HCT116 (cell line): ENCODE data around the gene SLC22A2. TPM values are rescaled to one million over a fixed set of nuclear protein-coding genes. Genes with fewer than 3 reads are reported as not detected.

Experiments
- ATAC-seq: fragments of 200-7000 bp; cut with Tn5 transposase; 2 replicates; pipeline ENCODE4 v1.9.1; 2020; ENCODE audit warnings: mild to moderate bottlenecking, moderate library complexity
- BruUV-seq: library from RNA; stranded (reverse); fragments of 400-500 nt; replicated peaks from 2 replicates; lab custom pipeline; 2021; lab: Mats Ljungman, UMichigan
- CTCF ChIA-PET: fragments of 300-600 bp; sonication (Branson Sonifier 250); formaldehyde crosslinking; loops from one replicate; lab custom pipeline; 2021; ENCODE audit warnings: antibody characterized with exemption; lab: Charles Lee
- POLR2A ChIA-PET: fragments of 300-600, 350-600 bp; sonication (Branson Sonifier 250); formaldehyde crosslinking; loops from one replicate; lab custom pipeline; 2021; ENCODE audit warnings: antibody characterized with exemption; lab: Charles Lee
- RAD21 ChIA-PET, 2 experiments: fragments of 300-600 bp; sonication (Branson Sonifier 250); formaldehyde crosslinking; loops; one replicate each; lab custom pipeline; 2023; ENCODE audit warnings: low total read pairs in 2 of 2; ENCODE audit not compliant: uncharacterized antibody in 2 of 2, unreplicated experiment in 2 of 2, low non-redundant PET in 1 of 2; lab: Charles Lee
- DNase-seq: peaks from one replicate; pipeline ENCODE4 v3.0.0-alpha.2; 2010; ENCODE audit warnings: low read depth, low spot score
- H2AFZ ChIP-seq: fragments of 200-600 bp; shearing (Covaris generic), sonication (generic); 2 replicates; pipeline ENCODE4 v1.6.1; 2017; ENCODE audit warnings: low read depth, mixed run types, mixed read lengths, antibody characterized with exemption, low read length; ENCODE audit not compliant: poor library complexity, severe bottlenecking
- H3K27ac ChIP-seq: 2 replicates; pipeline ENCODE4 v1.5.1; 2012; ENCODE audit warnings: low read depth, low read length
- H3K27me3 ChIP-seq: fragments of 200-600 bp; sonication (generic); 2 replicates; pipeline ENCODE4 v1.6.1; 2016; ENCODE audit warnings: mixed run types, low read length, mixed read lengths; ENCODE audit not compliant: insufficient read depth
- H3K36me3 ChIP-seq, 2 experiments: fragments of 200-500 bp in 1 of 2; fragments of 200-600 bp in 1 of 2; sonication (Bioruptor generic) in 1 of 2; sonication (generic) in 1 of 2; 2 replicates each; pipeline versions ENCODE4 v1.5.1 to v1.6.1; 2014 to 2016; ENCODE audit warnings: low read length in 2 of 2, inconsistent platforms in 1 of 2, mixed read lengths in 1 of 2, mixed run types in 1 of 2; ENCODE audit not compliant: insufficient read depth in 2 of 2, control insufficient read depth in 1 of 2
- H3K4me1 ChIP-seq, 2 experiments: fragments of 200-600 bp in 1 of 2; sonication (generic) in 1 of 2; 2 replicates each; pipeline versions ENCODE4 v1.5.1 to v1.6.1; 2012 to 2017; ENCODE audit warnings: low read length in 2 of 2, inconsistent platforms in 1 of 2, mild to moderate bottlenecking in 1 of 2, mixed read lengths in 1 of 2, mixed run types in 1 of 2, moderate library complexity in 1 of 2; ENCODE audit not compliant: insufficient read depth in 2 of 2, control insufficient read depth in 1 of 2
- H3K4me2 ChIP-seq: fragments of 200-600 bp; sonication (generic); 2 replicates; pipeline ENCODE4 v1.6.1; 2017; ENCODE audit warnings: mixed run types, low read length, mixed read lengths
- H3K4me3 ChIP-seq, 2 experiments: fragments of 200-600 bp in 1 of 2; sonication (generic) in 1 of 2; replicated peaks in 1 of 2; 2 replicates each; pipeline ENCODE4 v1.5.1; 2011 to 2016; ENCODE audit warnings: low read length in 2 of 2, control low read depth in 1 of 2, low read depth in 1 of 2, mild to moderate bottlenecking in 1 of 2, mixed read lengths in 1 of 2, mixed run types in 1 of 2
- H3K79me2 ChIP-seq: fragments of 200-600 bp; sonication (generic); 2 replicates; pipeline ENCODE4 v1.6.1; 2017; ENCODE audit warnings: mild to moderate bottlenecking, mixed run types, low read length, moderate library complexity, mixed read lengths; ENCODE audit not compliant: insufficient read depth
- H3K9ac ChIP-seq: fragments of 200-600 bp; sonication (generic); 2 replicates; pipeline ENCODE4 v1.6.1; 2016; ENCODE audit warnings: low read length, mixed read lengths
- H3K9me2 ChIP-seq: fragments of 200-600 bp; sonication (generic), shearing (Covaris generic); 2 replicates; pipeline ENCODE4 v1.6.1; 2017; ENCODE audit warnings: mixed run types, mild to moderate bottlenecking, moderate library complexity; ENCODE audit not compliant: insufficient read depth
- H3K9me3 ChIP-seq, 2 experiments: fragments of 200-500 bp in 1 of 2; fragments of 200-600 bp in 1 of 2; sonication (Bioruptor generic) in 1 of 2; sonication (generic) in 1 of 2; 2 replicates each; pipeline ENCODE4 v1.6.1; 2014 to 2017; ENCODE audit warnings: low read length in 2 of 2, mixed read lengths in 2 of 2, inconsistent platforms in 1 of 2, low read depth in 1 of 2, mild to moderate bottlenecking in 1 of 2, mixed run types in 1 of 2, moderate library complexity in 1 of 2; ENCODE audit not compliant: control insufficient read depth in 1 of 2, insufficient read depth in 1 of 2
- H4K20me1 ChIP-seq: fragments of 200-600 bp; sonication (generic), shearing (Covaris generic); 2 replicates; pipeline ENCODE4 v1.6.1; 2017; ENCODE audit warnings: mixed run types, mild to moderate bottlenecking, moderate library complexity; ENCODE audit not compliant: insufficient read depth
- CBX3 ChIP-seq: IDR thresholded peaks from 2 replicates; pipeline ENCODE4 v1.6.1; 2012; ENCODE audit warnings: low read depth
- EGR1 ChIP-seq: IDR thresholded peaks from 2 replicates; pipeline ENCODE4 v1.6.1; 2012; ENCODE audit warnings: low read depth
- ELF1 ChIP-seq: IDR thresholded peaks from 2 replicates; pipeline ENCODE4 v1.6.1; 2012; ENCODE audit warnings: low read depth, borderline replicate concordance
- EZH2 ChIP-seq: fragments of 200-600 bp; sonication (generic); IDR thresholded peaks from 2 replicates; pipeline ENCODE4 v1.6.1; 2017; ENCODE audit warnings: antibody characterized with exemption, mixed run types
- POLR2A ChIP-seq: IDR thresholded peaks from 2 replicates; pipeline ENCODE4 v1.7.0; 2011; ENCODE audit warnings: borderline replicate concordance; ENCODE audit not compliant: insufficient read depth, insufficient read length; ENCODE audit errors: extremely low read depth
- RAD21 ChIP-seq: IDR thresholded peaks from 2 replicates; pipeline ENCODE4 v1.6.1; 2012; ENCODE audit warnings: low read depth, mild to moderate bottlenecking
- YY1 ChIP-seq: IDR thresholded peaks from 2 replicates; pipeline ENCODE4 v1.6.1; 2011; ENCODE audit warnings: low read length, low read depth, moderate library complexity, mild to moderate bottlenecking; ENCODE audit not compliant: insufficient replicate concordance; ENCODE audit errors: extremely low read depth
- ZFX ChIP-seq: fragments of 450-650 bp; IDR thresholded peaks from 2 replicates; pipeline ENCODE4 v1.6.1; 2017
- ZNF274 ChIP-seq: fragments of 200-500 bp; sonication (Bioruptor generic); IDR thresholded peaks from 2 replicates; pipeline ENCODE4 v1.6.1; 2014; ENCODE audit warnings: mild to moderate bottlenecking, low read depth, low read length, inconsistent platforms
- intact Hi-C: fragments of 100-400 bp; cut with micrococcal nuclease; formaldehyde crosslinking; loops from 2 replicates; pipeline ENCODE4 v1.10.0; 2022
- total RNA-seq: library from RNA; stranded (reverse); gene quantifications from one replicate; pipeline ENCODE4 v1.2.1, GENCODE V29; 2021; ENCODE audit not compliant: unreplicated experiment
- TF ChIP-seq, protein P1 (sequence below): IDR thresholded peaks from 2 replicates; pipeline ENCODE4 v1.6.1; 2012
- TF ChIP-seq, protein P2 (sequence below), 3 experiments: fragments of 200-600 bp in 1 of 3; sonication (generic) in 1 of 3; IDR thresholded peaks in 2 of 3; conservative IDR thresholded peaks in 1 of 3; 2 replicates each; pipeline ENCODE4 v1.5.1; 2012 to 2017; ENCODE audit warnings: low read depth in 2 of 3, low read length in 2 of 3, antibody characterized with exemption in 1 of 3, borderline replicate concordance in 1 of 3, control low read depth in 1 of 3, mild to moderate bottlenecking in 1 of 3, mixed read lengths in 1 of 3, mixed run types in 1 of 3, moderate library complexity in 1 of 3; ENCODE audit not compliant: insufficient read depth in 1 of 3

SLC22A2 gene
- total RNA-seq, 1 experiment from 2014 or later, result not detected

DNA sequence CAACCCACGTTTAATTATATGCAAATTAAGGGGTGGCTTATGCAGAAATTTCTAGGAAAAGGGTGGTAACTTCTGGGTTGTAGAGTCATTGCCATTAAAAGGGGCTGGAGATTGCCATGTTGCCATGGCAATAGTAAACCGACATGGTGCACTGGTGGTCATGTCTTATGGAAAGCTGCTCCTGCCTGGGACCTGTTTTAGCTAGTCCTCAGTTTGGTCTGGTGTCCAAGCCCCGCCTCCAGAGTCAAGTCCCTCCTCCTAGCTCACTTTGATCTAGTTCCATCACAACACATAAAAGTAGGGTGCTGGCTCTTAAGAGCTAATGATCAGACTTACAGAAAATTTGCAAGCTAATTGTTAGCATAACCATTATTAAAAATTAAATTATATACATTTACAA is 5.3 kb downstream of the SLC22A2 start:
- H3K4me3 ChIP-seq, result no peak overlapping the region
- no peaks in the 10 kb centered on the region for H3K9me3 ChIP-seq
- no peak overlapping the region for H3K9ac ChIP-seq
- H3K36me3 ChIP-seq, result no peaks in the 10 kb centered on the region
- H3K27ac ChIP-seq, result no peak overlapping the region
- ATAC-seq (no peak), DNase-seq (no peak)
- POLR2A ChIA-PET, result no interaction called here
- RAD21 ChIA-PET, result no interaction called here
- no peaks in the 10 kb centered on the region for H3K79me2 ChIP-seq
- no peaks in the 10 kb centered on the region for H3K9me2 ChIP-seq
- H3K27me3 ChIP-seq, result no peaks in the 10 kb centered on the region
- BruUV-seq, result no TSS peak
- no peaks in the 10 kb centered on the region for H4K20me1 ChIP-seq
- intact Hi-C loops, result no loop called here
- no peak for TF ChIP-seq YY1
- TF ChIP-seq, protein P1, sequence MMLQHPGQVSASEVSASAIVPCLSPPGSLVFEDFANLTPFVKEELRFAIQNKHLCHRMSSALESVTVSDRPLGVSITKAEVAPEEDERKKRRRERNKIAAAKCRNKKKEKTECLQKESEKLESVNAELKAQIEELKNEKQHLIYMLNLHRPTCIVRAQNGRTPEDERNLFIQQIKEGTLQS, result no peak
- TF ChIP-seq ZNF274, result no peak
- no peak for TF ChIP-seq ELF1
- TF ChIP-seq, protein P2, sequence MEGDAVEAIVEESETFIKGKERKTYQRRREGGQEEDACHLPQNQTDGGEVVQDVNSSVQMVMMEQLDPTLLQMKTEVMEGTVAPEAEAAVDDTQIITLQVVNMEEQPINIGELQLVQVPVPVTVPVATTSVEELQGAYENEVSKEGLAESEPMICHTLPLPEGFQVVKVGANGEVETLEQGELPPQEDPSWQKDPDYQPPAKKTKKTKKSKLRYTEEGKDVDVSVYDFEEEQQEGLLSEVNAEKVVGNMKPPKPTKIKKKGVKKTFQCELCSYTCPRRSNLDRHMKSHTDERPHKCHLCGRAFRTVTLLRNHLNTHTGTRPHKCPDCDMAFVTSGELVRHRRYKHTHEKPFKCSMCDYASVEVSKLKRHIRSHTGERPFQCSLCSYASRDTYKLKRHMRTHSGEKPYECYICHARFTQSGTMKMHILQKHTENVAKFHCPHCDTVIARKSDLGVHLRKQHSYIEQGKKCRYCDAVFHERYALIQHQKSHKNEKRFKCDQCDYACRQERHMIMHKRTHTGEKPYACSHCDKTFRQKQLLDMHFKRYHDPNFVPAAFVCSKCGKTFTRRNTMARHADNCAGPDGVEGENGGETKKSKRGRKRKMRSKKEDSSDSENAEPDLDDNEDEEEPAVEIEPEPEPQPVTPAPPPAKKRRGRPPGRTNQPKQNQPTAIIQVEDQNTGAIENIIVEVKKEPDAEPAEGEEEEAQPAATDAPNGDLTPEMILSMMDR (IDR thresholded peaks at IDR 0.05 in 2 of 3, conservative IDR thresholded peaks at IDR 0.05 in 1 of 3; ENCODE audit: borderline replicate concordance in 1 of 3, insufficient read depth in 1 of 3, low read depth in 2 of 3, low read length in 2 of 3), result no peak
- no peak for TF ChIP-seq POLR2A
- no peak for TF ChIP-seq EZH2
- no peak for TF ChIP-seq ZFX
- no peak for TF ChIP-seq RAD21
- no peak for TF ChIP-seq EGR1
- no peak for TF ChIP-seq CBX3
- no peak overlapping the region for H3K4me2 ChIP-seq
- CTCF ChIA-PET, result no interaction called here
- H3K4me1 ChIP-seq, result peaks cover 0 to 11% of the 10 kb centered on the region in 2 experiments; a peak in 2 of 4 replicates
- no peak overlapping the region for H2AFZ ChIP-seq
